Measurements from ENCODE around the gene JDP2.

JDP2 gene

DNA sequence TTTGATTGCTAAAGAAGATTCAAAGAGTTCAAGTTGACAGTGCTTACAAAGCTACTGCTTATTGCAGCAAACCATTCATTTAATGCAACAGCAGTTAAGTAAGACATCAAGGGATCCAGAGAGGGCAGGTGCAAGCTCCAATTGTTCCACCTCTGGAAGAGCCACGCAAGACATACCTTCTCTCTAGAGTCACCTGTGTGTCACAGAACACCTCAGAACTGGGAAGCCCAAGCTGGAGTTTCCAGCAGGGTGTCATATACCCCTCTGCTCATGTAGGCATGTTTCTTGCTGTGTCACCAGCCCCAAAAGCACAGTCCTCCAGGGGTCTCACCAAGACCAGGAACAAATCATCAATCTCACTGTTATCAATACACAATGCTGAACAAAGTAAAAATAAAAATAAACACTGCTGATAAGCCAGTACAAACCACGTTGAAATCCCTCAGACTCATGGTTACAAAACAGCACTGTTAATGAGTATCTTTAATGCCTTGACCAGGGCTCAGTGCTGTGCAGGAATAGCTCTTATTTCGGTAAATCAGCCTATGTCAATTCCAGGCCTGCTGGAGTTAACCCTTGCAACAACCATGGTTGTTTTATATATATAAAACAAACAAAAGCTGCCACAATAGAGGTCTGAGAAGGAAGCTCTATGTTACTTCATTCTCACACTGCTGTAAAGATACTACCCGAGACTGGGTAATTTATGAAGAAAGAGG is 57.0 kb downstream of the JDP2 start:
- DNase-seq (ENCODE audit: low read depth), result no peak
- in situ Hi-C loops (cut with HindIII; ENCODE audit: low sequenced_read_pairs), result loop anchor here (25.0 kb wide), 2 partner anchors 173 to 348 kb away; partner anchors contain the start of gene NEK9
- TF ChIP-seq, protein P1, sequence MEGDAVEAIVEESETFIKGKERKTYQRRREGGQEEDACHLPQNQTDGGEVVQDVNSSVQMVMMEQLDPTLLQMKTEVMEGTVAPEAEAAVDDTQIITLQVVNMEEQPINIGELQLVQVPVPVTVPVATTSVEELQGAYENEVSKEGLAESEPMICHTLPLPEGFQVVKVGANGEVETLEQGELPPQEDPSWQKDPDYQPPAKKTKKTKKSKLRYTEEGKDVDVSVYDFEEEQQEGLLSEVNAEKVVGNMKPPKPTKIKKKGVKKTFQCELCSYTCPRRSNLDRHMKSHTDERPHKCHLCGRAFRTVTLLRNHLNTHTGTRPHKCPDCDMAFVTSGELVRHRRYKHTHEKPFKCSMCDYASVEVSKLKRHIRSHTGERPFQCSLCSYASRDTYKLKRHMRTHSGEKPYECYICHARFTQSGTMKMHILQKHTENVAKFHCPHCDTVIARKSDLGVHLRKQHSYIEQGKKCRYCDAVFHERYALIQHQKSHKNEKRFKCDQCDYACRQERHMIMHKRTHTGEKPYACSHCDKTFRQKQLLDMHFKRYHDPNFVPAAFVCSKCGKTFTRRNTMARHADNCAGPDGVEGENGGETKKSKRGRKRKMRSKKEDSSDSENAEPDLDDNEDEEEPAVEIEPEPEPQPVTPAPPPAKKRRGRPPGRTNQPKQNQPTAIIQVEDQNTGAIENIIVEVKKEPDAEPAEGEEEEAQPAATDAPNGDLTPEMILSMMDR (IDR thresholded peaks at IDR 0.05; ENCODE audit: low read depth, low read length, missing control alignments), result no peak
- H3K4me3 ChIP-seq (ENCODE audit: low read depth, low read length), result no peak overlapping the region

DNA sequence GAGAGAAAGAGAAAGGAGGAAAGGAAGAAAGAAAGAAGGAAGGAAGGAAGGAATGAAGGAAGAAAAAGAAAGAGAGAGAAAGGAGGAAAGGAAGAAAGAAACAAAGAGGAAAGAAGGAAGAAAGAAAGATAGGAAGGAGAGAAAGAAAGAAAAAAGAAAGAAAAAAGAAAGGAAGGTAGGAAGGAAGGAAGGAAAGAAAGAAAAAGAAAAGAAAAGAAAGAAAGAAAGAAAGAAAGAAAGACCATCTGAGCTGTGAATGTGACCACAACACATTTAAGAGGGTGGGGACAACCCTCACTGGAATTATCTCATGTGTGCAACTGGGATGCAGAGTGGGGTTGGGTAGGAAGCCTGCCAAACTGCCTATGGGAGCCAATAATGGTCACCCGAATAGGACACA is 58.5 kb downstream of the JDP2 start:
- H3K4me3 ChIP-seq (ENCODE audit: low read depth, low read length), result no peak overlapping the region
- in situ Hi-C loops (cut with HindIII; ENCODE audit: low sequenced_read_pairs), result loop anchor here (25.0 kb wide), 2 partner anchors 174 to 349 kb away; partner anchors contain the start of gene NEK9
- TF ChIP-seq, protein P1 (IDR thresholded peaks at IDR 0.05; ENCODE audit: low read depth, low read length, missing control alignments), result no peak
- DNase-seq (ENCODE audit: low read depth), result no peak

DNA sequence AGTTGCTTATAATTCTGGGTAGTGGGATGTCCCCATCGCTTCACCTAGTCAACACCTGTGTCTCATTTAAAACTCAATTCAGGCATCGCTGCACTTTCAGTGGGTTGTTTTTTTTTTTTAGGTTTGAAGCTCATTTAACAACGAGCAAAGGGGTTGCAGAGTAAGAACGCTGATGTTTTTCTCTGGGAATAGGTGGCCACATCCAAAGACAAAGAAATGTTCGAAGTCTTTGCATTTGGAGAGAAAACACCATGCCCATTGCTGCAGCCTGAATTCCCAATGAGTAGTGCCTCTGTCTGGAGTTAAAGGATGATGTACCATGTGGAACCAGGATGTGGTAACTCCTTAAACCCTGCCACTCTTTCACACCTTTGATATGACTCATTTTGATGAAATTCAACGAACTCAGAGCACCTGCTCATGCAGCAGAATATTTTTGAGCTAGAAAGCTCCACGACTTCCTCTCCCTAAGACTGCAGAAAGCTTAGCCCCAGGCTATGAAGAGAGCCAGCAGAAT is 59.4 kb downstream of the JDP2 start:
- TF ChIP-seq, protein P1 (IDR thresholded peaks at IDR 0.05; ENCODE audit: low read depth, low read length, missing control alignments), result no peak
- DNase-seq (ENCODE audit: low read depth), result no peak
- H3K4me3 ChIP-seq (ENCODE audit: low read depth, low read length), result no peak overlapping the region
- in situ Hi-C loops (cut with HindIII; ENCODE audit: low sequenced_read_pairs), result loop anchor here (25.0 kb wide), 2 partner anchors 175 to 350 kb away; partner anchors contain the start of gene NEK9

DNA sequence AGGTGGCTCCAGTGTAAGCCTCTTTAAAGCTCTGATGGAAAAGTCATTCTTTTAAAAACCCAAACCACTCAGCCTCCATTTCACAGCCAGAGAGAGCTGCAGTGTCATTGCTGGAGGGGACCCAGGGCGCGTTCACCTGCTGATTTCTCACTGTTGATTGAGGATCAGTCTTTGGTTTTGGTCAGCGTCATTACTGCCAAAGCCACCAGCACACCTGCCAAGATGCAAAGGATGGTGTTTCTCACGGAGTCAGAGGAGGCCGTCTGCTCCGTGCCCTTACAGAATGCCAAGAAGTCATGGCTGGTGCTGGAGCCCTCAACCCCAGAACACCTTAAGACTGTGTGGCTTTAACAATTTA is 61.6 kb downstream of the JDP2 start:
- TF ChIP-seq, protein P1 (IDR thresholded peaks at IDR 0.05; ENCODE audit: low read depth, low read length, missing control alignments), result no peak
- no peak overlapping the region for H3K4me3 ChIP-seq (ENCODE audit: low read depth, low read length)
- in situ Hi-C loops (cut with HindIII; ENCODE audit: low sequenced_read_pairs), result loop anchor here (25.0 kb wide), 2 partner anchors 177 to 352 kb away; partner anchors contain the start of gene NEK9

DNA sequence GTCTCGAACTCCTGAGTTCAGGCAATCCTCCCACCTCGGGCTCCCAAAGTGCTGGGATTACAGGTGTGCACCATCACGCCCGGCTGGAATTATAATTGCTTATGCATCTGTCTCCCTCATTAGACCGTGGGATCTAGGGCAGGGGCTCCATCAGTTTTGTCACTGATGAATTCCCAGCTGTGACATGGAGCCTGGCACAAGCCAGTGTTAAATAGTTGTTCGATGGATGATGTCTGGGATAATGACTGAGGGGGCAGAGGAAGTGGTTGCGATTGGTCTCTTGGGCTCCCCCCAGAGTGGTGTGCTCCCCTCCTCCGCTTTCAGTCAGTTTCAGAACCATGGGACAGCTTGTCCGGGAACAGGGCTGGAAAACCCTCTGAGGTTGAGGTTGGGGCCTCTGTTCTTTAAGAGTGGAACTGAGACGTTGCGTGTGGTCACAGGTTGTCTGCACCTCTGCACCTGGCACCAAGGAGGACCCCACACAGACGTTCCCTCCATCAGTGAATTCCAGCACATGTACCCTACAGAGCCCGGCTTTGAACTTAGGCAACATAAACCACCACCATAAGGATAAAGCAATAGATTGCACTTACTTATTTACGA is 63.7 kb downstream of the JDP2 start:
- TF ChIP-seq, protein P1 (IDR thresholded peaks at IDR 0.05; ENCODE audit: low read depth, low read length, missing control alignments), result no peak
- in situ Hi-C loops (cut with HindIII; ENCODE audit: low sequenced_read_pairs), result loop anchor here (25.0 kb wide), 2 partner anchors 179 to 354 kb away; partner anchors contain the start of gene NEK9
- H3K4me3 ChIP-seq (ENCODE audit: low read depth, low read length), result no peak overlapping the region
- no peak for DNase-seq (ENCODE audit: low read depth)

More for the DNA sequence above, 61.6 kb downstream of the JDP2 start:
- DNase-seq (ENCODE audit: low read depth), result no peak

DNA sequence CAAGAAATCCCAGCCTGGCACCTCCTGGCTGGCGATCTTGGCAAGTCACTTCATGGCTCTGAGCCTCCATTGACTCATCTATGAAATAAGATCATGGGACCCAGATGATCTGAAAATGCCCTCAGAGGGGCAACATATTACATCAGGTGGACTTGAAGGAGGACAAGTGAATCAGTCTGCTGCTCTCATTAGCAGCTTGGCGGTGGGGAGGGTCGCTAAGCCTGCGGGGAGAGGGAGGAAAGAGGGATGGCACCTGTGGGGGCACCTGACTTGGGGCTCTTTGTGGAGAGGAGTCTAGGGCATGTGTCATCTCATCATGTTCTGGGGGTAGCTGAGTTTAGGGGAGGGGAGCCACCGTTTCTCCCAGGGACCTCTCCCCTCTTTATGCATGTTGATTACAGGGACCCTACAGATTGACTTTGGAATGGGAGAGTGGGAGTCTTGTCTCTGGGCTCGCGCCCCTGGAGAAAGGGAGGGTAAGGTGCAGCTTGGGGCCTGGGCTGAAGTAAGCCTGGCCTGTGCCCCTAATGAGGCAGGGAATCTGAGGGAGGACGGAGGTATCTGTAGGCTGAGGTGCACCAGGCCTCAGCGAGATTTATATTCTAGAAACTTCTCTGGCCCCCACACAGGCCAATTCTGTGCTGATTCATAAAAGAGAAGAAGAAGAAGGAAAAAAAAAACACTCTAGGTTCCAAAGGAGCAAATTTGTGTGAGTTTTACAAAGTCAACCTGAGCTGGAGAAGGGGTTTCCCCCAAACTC is 65.2 kb downstream of the JDP2 start:
- no peak for DNase-seq (ENCODE audit: low read depth)
- H3K4me3 ChIP-seq (ENCODE audit: low read depth, low read length), result no peak overlapping the region
- in situ Hi-C loops (cut with HindIII; ENCODE audit: low sequenced_read_pairs), result loop anchor here (25.0 kb wide), 2 partner anchors 181 to 356 kb away; partner anchors contain the start of gene NEK9
- TF ChIP-seq, protein P1 (IDR thresholded peaks at IDR 0.05; ENCODE audit: low read depth, low read length, missing control alignments), result no peak

All from astrocyte of the cerebellum (primary cell).